Kidney (tissue), 14 donors: Measurements from ENCODE around the gene ARHGEF10L. TPM values are rescaled to one million over a fixed set of nuclear protein-coding genes. Genes with fewer than 3 reads are reported as not detected.
A peak's percentile ranks its signal among the peaks of the same experiment; 100 is the strongest.

ENCODE experiments used
- DNase-seq, 5 donors: peaks; one replicate each; pipeline ENCODE4 v3.0.0-alpha.2; 2013 to 2020
- FAIRE-seq: peaks from 2 replicates; lab custom pipeline; 2012; peaks lifted over from hg19 to GRCh38; lab: Jason Lieb, UNC
- H3K27ac ChIP-seq, 2 donors: one replicate each; pipeline ENCODE4 v1.7.0; 2013; ENCODE audit warnings: low read depth in 2 of 2, low read length in 2 of 2, inconsistent platforms in 1 of 2
- H3K27me3 ChIP-seq: one replicate; pipeline ENCODE4 v1.7.1; 2013; ENCODE audit warnings: low read length, inconsistent platforms; ENCODE audit not compliant: control insufficient read depth, insufficient read depth
- H3K36me3 ChIP-seq, 3 donors: one replicate each; pipeline versions ENCODE4 v1.7.0 to v1.7.1; 2013; ENCODE audit warnings: low read length in 3 of 3, control low read depth in 1 of 3, inconsistent platforms in 1 of 3; ENCODE audit not compliant: insufficient read depth in 3 of 3, control insufficient read depth in 2 of 3
- H3K4me1 ChIP-seq, 3 donors: one replicate each; pipeline versions ENCODE4 v1.7.0 to v1.7.1; 2013; ENCODE audit warnings: low read length in 3 of 3, inconsistent platforms in 1 of 3, low read depth in 1 of 3; ENCODE audit not compliant: control insufficient read depth in 2 of 3, insufficient read depth in 2 of 3
- H3K4me3 ChIP-seq, 3 donors: one replicate each; pipeline versions ENCODE4 v1.7.0 to v1.8.1; 2013; ENCODE audit warnings: low read length in 3 of 3, control low read depth in 1 of 3, inconsistent platforms in 1 of 3
- H3K9ac ChIP-seq, 3 donors: one replicate each; pipeline versions ENCODE4 v1.7.0 to v1.7.1; 2013; ENCODE audit warnings: low read length in 3 of 3, control low read depth in 1 of 3, inconsistent platforms in 1 of 3
- H3K9me3 ChIP-seq, 3 donors: one replicate each; pipeline versions ENCODE4 v1.7.0 to v1.7.1; 2013; ENCODE audit warnings: low read length in 3 of 3, control low read depth in 1 of 3, inconsistent platforms in 1 of 3; ENCODE audit not compliant: control insufficient read depth in 2 of 3, insufficient read depth in 1 of 3
- intact Hi-C: fragments of 100-400 bp; cut with DNase I; formaldehyde crosslinking; loops from one replicate; pipeline ENCODE4 v1.11.1; 2022
- polyA plus RNA-seq: library from polyadenylated mRNA; stranded (reverse); fragments of 350-450 nt; fragmentation: Illumina TruSeq; extraction: RNeasy Lipid Tissue Mini Kit (QIAGEN cat#74804); gene quantifications from one replicate; pipeline ENCODE4 v1.2.3, GENCODE V29; 2014; ENCODE audit warnings: low read depth, low replicate concordance; ENCODE audit not compliant: insufficient read depth
- total RNA-seq: library from RNA; stranded (reverse); fragmentation: NEBNext Ultra II Directional; extraction: Animal tissue kit (Norgen Biotek cat#: 25700); gene quantifications from one replicate; pipeline ENCODE4 v1.2.1, GENCODE V29; 2021
- TF ChIP-seq, protein P1 (sequence below): IDR thresholded peaks from 3 replicates; pipeline ENCODE4 v1.5.1; 2012; ENCODE audit warnings: mild to moderate bottlenecking, moderate library complexity, borderline replicate concordance; ENCODE audit not compliant: insufficient read depth; ENCODE audit errors: extremely low read depth
- donor health status: control.
- donor health status: control.
- donor health status: control.
- donor health status: control.
- donor health status: control.
- donor health status: DM: yes; HTN: yes; CAD: no.
- donor health status: Normal renal cell carcinoma (clear cell type).

The ARHGEF10L gene
- total and polyA plus RNA-seq, 2 donors from 2014 or later, result 40.8 to 91.9 TPM

- H3K27ac ChIP-seq, result peak overlapping the region; percentile 86 to 98
- intact Hi-C loops, result no loop called here
- peaks cover 0 to 75% (median 62%) of the 10 kb centered on the region in 3 donors for H3K4me1 ChIP-seq
Measured at GRCh38 chr1:17566892-17567291, 27.4 kb downstream of the ARHGEF10L start.

DNA sequence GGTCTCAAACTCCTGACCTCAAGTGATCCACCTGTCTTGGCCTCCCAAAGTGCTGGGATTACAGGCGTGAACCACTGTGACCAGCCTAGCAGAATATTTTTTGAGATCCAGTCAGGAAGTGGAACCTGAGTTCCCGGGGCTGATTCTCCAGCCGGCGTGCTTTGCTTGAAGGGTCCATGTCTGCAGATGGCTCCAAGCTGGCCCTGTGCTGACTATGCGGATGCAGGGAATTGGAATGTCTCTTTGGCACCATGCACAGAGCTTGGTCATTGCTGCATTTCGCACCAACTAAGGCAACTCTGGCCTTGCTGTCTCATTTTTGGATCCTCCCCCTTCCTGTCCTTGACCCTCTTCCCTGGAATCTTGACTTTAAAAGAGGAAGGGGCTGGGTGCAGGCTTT is 28.1 kb downstream of the ARHGEF10L start:
- Histone ChIP-seq H3K9me3 (no peaks in the 10 kb centered on the region), H3K27ac (peak overlapping the region; percentile 19 to 98), H3K9ac (peak overlapping the region in 1 of 3 donors; percentile 26), H3K36me3 (no peaks in the 10 kb centered on the region), H3K4me1 (peaks cover 0 to 71% (median 58%) of the 10 kb centered on the region in 3 donors), H3K27me3 (no peaks in the 10 kb centered on the region), H3K4me3 (no peak overlapping the region)
- DNase-seq, result peak in 1 of 5 donors; percentile 61
- no peak for FAIRE-seq
- TF ChIP-seq, protein P1, sequence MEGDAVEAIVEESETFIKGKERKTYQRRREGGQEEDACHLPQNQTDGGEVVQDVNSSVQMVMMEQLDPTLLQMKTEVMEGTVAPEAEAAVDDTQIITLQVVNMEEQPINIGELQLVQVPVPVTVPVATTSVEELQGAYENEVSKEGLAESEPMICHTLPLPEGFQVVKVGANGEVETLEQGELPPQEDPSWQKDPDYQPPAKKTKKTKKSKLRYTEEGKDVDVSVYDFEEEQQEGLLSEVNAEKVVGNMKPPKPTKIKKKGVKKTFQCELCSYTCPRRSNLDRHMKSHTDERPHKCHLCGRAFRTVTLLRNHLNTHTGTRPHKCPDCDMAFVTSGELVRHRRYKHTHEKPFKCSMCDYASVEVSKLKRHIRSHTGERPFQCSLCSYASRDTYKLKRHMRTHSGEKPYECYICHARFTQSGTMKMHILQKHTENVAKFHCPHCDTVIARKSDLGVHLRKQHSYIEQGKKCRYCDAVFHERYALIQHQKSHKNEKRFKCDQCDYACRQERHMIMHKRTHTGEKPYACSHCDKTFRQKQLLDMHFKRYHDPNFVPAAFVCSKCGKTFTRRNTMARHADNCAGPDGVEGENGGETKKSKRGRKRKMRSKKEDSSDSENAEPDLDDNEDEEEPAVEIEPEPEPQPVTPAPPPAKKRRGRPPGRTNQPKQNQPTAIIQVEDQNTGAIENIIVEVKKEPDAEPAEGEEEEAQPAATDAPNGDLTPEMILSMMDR, result no peak
- intact Hi-C loops, result no loop called here

More at GRCh38 chr1:17566892-17567291, 27.4 kb downstream of the ARHGEF10L start:
- FAIRE-seq (no peak), DNase-seq (no peak)
- Histone ChIP-seq H3K27me3 (no peaks in the 10 kb centered on the region), H3K4me3 (no peak overlapping the region), H3K9ac (no peak overlapping the region), H3K36me3 (no peaks in the 10 kb centered on the region), H3K9me3 (no peaks in the 10 kb centered on the region)
- TF ChIP-seq, protein P1, result no peak

DNA sequence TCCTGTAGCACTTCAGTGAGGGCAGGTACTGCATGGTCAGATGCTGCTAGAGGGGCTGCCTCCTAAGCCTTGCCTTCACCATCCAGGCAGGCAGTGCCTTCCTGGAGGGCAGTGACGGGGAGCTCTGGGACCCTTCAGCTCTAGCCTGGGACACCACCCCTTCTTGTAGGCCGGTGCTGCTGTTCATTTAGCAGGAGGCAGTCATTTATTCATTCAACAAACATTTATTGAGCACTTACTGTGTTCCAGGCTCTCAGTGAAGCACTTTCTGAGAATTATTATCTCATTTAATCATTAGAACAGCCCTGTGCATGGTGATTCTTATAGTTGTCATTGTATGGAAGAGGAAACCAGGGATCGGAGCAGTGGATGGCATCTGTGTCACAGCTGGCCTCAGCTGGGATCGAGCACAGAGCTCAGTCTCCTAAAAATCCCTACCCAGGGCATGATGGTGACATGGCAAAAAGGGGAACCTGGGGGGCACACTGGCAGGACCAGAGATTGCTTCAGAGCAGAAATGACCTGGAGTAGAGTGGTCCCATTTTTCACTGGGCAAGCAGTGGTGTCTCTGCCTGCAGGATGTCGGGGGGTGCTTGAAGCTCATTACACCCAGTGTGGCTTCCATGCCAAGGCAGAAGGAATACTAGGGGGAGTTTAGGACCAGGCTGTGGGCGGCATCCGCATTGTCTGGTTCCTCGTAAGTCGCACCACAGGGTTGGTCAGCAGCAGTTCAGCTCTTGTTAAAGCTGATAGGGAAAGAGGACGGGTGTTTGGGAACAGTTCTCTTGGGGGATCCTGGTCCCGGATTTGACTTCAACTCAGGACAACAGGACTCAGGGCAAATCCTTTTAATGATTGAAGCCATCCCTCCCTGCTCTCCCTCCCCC is 28.8 kb downstream of the ARHGEF10L start:
- peak overlapping the region; percentile 93 to 98 for H3K27ac ChIP-seq
- intact Hi-C loops, result no loop called here
- no peak for FAIRE-seq
- no peaks in the 10 kb centered on the region for H3K9me3 ChIP-seq
- no peaks in the 10 kb centered on the region for H3K36me3 ChIP-seq
- TF ChIP-seq, protein P1, result no peak
- no peak for DNase-seq
- H3K4me3 ChIP-seq, result no peak overlapping the region
- peaks cover 0 to 78% (median 57%) of the 10 kb centered on the region in 3 donors for H3K4me1 ChIP-seq
- H3K9ac ChIP-seq, result peak overlapping the region in 2 of 3 donors; percentile 26 to 75
- no peaks in the 10 kb centered on the region for H3K27me3 ChIP-seq
